HFF-Myc (cell line): ENCODE data around the gene SLC27A1.
"Not testable (repeated sequence)": the region's sequence is repeated elsewhere in the genome, so short reads cannot be mapped to it uniquely, and the experiment has no call there.

Experiments used
- DNase-seq: peaks from one replicate; pipeline ENCODE4 v3.0.0-alpha.2; 2011; ENCODE audit warnings: low read depth; ENCODE audit errors: extremely low read depth
- H3K4me3 ChIP-seq: replicated peaks from 2 replicates; pipeline ENCODE4 v1.5.1; 2011; ENCODE audit warnings: low read depth, mild to moderate bottlenecking, control low read depth, low read length
- TF ChIP-seq, protein P1 (sequence below): IDR thresholded peaks from 2 replicates; pipeline ENCODE4 v1.5.1; 2012; ENCODE audit warnings: mild to moderate bottlenecking, low read depth, low read length, control low read depth; ENCODE audit errors: missing control alignments

Gene SLC27A1

GRCh38 chr19:17469092-17469480 is 1.2 kb upstream of the SLC27A1 start:
- TF ChIP-seq, protein P1, sequence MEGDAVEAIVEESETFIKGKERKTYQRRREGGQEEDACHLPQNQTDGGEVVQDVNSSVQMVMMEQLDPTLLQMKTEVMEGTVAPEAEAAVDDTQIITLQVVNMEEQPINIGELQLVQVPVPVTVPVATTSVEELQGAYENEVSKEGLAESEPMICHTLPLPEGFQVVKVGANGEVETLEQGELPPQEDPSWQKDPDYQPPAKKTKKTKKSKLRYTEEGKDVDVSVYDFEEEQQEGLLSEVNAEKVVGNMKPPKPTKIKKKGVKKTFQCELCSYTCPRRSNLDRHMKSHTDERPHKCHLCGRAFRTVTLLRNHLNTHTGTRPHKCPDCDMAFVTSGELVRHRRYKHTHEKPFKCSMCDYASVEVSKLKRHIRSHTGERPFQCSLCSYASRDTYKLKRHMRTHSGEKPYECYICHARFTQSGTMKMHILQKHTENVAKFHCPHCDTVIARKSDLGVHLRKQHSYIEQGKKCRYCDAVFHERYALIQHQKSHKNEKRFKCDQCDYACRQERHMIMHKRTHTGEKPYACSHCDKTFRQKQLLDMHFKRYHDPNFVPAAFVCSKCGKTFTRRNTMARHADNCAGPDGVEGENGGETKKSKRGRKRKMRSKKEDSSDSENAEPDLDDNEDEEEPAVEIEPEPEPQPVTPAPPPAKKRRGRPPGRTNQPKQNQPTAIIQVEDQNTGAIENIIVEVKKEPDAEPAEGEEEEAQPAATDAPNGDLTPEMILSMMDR, result no peak
- DNase-seq, result no peak
- peak overlapping the region; percentile 55 for H3K4me3 ChIP-seq

DNA sequence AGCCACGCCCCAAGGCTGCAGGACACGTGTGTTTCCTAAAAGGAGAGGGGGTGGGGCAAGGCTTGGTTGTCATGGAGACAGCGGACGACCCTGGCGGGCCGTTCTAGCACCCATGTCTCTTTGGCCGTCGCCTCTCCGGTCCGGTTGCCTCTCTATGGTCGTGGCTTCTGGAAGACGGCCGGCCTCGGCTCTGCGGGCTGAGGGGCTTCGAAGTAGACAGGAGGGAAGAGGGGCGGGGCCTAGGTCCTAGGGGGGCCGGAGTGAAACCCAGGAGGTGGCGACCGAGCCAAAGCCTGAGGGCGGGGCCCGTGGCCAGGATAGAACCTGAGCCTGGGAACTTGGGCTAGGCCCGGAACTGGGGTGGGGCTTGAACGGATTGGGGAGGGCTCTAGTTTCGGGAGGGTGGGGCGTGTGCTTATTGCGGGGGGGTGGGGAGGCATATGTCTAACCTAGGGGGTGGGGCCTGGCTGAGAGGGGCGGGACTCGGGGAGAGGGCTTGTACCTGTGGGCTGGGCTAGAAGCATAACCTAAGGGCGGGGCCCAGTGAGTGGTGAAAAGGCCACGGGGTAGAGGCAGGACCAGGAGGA is 750 bp upstream of the SLC27A1 start:
- TF ChIP-seq, protein P1, result no peak
- DNase-seq, result peak; percentile 87
- peak overlapping the region; percentile 55 for H3K4me3 ChIP-seq

DNA sequence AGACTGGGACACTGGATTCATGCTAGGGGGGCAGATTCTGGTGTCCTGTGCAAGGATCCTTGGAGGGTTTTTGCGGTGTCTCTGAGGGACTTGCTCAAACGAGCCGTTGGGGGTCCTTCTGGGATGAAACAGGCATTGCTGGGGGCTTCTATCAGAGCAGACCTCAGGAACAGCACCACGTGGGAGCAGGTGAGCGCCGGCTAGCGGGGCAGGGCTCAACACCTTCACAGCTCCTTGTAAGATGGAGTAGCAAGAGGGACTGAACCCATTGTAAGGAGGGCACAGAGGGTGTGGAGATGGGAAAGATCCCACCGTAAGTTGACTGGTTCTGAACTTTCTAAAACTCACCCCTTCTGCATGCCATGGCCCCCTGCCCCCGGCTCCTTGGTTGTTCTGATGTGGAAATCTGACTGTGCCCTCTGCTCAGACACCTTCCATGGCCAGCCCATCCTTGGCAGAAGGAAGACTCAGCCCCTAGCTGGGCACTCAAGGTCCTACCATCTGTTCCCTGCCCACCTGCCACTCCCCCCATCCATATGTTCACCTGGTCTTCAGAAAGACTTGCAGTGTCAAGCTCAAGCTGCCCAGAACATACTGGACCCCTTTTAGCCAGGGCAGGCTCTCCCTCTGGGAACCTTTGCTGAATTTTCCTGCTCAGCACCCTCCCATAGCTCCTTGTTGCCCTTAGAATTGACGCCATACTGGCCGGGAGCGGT is 1.2 kb downstream of the SLC27A1 start:
- peak overlapping the region; percentile 55 for H3K4me3 ChIP-seq
- DNase-seq, result no peak
- TF ChIP-seq, protein P1, result no peak

- TF ChIP-seq, protein P1, result no peak
- H3K4me3 ChIP-seq, result no peak overlapping the region
- DNase-seq, result peak; percentile 73
Measured at GRCh38 chr19:17473041-17473440, 2.7 kb downstream of the SLC27A1 start.

- H3K4me3 ChIP-seq, DNase-seq: not testable (repeated sequence)
Measured at GRCh38 chr19:17475011-17475540, 4.8 kb downstream of the SLC27A1 start.

DNA sequence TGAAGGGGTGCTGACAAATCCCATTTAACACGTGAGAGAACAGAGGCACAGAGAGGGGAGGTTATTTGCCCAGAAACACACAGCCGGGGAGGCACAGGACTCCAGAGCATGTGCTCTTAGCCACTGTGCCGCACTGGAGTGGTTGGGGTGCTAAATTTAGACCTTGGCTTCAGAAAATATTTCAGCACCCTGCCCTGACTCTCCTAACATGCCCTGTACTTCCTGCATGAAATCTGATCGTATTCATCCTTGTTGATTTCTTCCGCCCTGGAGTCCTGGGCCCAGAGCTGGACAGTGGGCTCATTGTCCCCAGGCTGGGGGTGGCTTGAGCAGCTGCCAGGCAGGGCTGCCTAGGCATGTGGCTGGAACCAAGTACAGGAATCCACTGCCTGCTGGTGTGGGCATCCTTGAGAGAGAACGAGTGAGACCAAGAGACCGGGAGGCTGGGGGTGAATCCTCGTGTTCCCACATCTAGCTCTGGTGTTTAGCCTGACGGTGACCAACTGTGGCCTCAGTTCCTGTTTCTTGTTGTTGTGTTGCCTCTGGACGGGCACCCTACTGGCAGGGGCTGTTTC is 5.3 kb downstream of the SLC27A1 start:
- DNase-seq, result no peak
- TF ChIP-seq, protein P1, result no peak
- no peak overlapping the region for H3K4me3 ChIP-seq

GRCh38 chr19:17479325-17479791 is 9.0 kb downstream of the SLC27A1 start:
- H3K4me3 ChIP-seq, result no peak overlapping the region
- TF ChIP-seq, protein P1, result no peak
- no peak for DNase-seq
